ENCODE data around the gene AOAH.
"Not testable (repeated sequence)": the region's sequence is repeated elsewhere in the genome, so short reads cannot be mapped to it uniquely, and the experiment has no call there.

DNA sequence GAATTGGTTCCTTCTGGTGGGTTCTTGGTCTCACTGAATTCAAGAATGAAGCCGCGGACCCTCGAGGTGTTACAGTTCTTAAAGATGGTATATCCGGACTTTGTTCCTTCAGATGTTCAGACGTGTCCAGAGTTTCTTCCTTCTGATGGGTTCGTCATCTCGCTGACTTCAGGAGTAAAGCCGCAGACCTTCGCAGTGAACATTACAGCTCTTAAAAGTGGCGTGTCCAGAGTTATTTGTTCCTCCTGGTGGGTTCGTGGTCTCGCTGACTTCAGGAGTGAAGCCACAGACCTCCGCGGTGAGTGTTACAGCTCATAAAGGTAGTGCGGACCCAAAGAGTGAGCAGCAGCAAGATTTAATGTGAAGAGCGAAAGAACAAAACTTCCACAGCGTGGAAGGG is 220.1 kb downstream of the AOAH start:
- TF ChIP-seq, protein P1, sequence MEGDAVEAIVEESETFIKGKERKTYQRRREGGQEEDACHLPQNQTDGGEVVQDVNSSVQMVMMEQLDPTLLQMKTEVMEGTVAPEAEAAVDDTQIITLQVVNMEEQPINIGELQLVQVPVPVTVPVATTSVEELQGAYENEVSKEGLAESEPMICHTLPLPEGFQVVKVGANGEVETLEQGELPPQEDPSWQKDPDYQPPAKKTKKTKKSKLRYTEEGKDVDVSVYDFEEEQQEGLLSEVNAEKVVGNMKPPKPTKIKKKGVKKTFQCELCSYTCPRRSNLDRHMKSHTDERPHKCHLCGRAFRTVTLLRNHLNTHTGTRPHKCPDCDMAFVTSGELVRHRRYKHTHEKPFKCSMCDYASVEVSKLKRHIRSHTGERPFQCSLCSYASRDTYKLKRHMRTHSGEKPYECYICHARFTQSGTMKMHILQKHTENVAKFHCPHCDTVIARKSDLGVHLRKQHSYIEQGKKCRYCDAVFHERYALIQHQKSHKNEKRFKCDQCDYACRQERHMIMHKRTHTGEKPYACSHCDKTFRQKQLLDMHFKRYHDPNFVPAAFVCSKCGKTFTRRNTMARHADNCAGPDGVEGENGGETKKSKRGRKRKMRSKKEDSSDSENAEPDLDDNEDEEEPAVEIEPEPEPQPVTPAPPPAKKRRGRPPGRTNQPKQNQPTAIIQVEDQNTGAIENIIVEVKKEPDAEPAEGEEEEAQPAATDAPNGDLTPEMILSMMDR (IDR thresholded peaks at IDR 0.05; ENCODE audit: low read depth, low read length, poor library complexity, severe bottlenecking): not testable (repeated sequence)
- not testable (repeated sequence) for TF ChIP-seq EZH2phosphoT487 (IDR thresholded peaks at IDR 0.05; ENCODE audit: borderline replicate concordance, low read length)

Data from DOHH2 (cell line).